ENCODE results near the gene VARS1. TPM values are rescaled to one million over a fixed set of nuclear protein-coding genes. Genes with fewer than 3 reads are reported as not detected.
"Not testable (repeated sequence)": the region's sequence is repeated elsewhere in the genome, so short reads cannot be mapped to it uniquely, and the experiment has no call there.

Gene VARS1
- total and polyA plus RNA-seq, 2 of the 8 experiments (the other 6 are each of a cell fraction or from before 2014, with no cell fraction given): 53.5 to 162 TPM

DNA sequence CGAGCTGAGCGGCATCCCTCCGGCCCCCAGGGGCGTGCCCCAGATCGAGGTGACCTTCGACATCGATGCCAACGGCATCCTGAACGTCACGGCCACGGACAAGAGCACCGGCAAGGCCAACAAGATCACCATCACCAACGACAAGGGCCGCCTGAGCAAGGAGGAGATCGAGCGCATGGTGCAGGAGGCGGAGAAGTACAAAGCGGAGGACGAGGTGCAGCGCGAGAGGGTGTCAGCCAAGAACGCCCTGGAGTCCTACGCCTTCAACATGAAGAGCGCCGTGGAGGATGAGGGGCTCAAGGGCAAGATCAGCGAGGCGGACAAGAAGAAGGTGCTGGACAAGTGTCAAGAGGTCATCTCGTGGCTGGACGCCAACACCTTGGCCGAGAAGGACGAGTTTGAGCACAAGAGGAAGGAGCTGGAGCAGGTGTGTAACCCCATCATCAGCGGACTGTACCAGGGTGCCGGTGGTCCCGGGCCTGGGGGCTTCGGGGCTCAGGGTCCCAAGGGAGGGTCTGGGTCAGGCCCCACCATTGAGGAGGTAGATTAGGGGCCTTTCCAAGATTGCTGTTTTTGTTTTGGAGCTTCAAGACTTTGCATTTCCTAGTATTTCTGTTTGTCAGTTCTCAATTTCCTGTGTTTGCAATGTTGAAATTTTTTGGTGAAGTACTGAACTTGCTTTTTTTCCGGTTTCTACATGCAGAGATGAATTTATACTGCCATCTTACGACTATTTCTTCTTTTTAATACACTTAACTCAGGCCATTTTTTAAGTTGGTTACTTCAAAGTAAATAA, 21.8 kb upstream of the VARS1 start:
- H3K79me2 ChIP-seq (ENCODE audit: control insufficient read depth in 1 of 2, insufficient read depth in 2 of 2, low read length in 2 of 2); H2BK20ac ChIP-seq (ENCODE audit: low read length); H3K27ac ChIP-seq (ENCODE audit: low read depth, low read length); H4K20me1 ChIP-seq (replicated peaks in 1 of 2; ENCODE audit: control insufficient read depth in 1 of 2, insufficient read depth in 2 of 2, low read length in 2 of 2); H3K9me3 ChIP-seq (ENCODE audit: insufficient read depth in 2 of 2, low read depth in 1 of 2, low read length in 1 of 2); H3K9ac ChIP-seq (replicated peaks in 1 of 4; ENCODE audit: extremely low read depth in 1 of 4, low read depth in 3 of 4, low read length in 3 of 4); DNase-seq (ENCODE audit: low read depth in 1 of 2, low spot score in 2 of 2); H2BK15ac ChIP-seq (ENCODE audit: low read length); H4K8ac ChIP-seq (ENCODE audit: extremely low read depth, insufficient read depth, low read length); H3K56ac ChIP-seq (replicated peaks; ENCODE audit: insufficient read length, low read depth, low read length); H2BK12ac ChIP-seq (ENCODE audit: low read depth, low read length); H3K79me1 ChIP-seq (ENCODE audit: low read depth, low read length); H2AK5ac ChIP-seq (ENCODE audit: low read depth, low read length); H4K5ac ChIP-seq (ENCODE audit: insufficient read length, low read depth, low read length); FAIRE-seq; CTCF ChIA-PET (ENCODE audit: partially characterized antibody); H3K36me3 ChIP-seq (ENCODE audit: control insufficient read depth in 2 of 4, insufficient read depth in 4 of 4, low read length in 3 of 4); H3K4ac ChIP-seq (replicated peaks; ENCODE audit: insufficient read length, low read depth, low read length); H3K18ac ChIP-seq (ENCODE audit: extremely low read depth, low read length); H3K27me3 ChIP-seq (replicated peaks in 1 of 4; ENCODE audit: control insufficient read depth in 3 of 4, extremely low read depth in 1 of 4, insufficient read depth in 3 of 4, low read length in 3 of 4); H4K91ac ChIP-seq (replicated peaks; ENCODE audit: insufficient read length, low read length); H2BK120ac ChIP-seq (replicated peaks; ENCODE audit: low read depth, low read length); H2BK5ac ChIP-seq (ENCODE audit: low read depth, low read length); H3K14ac ChIP-seq (ENCODE audit: insufficient read length); H2AFZ ChIP-seq (ENCODE audit: low read length); H3K23ac ChIP-seq (ENCODE audit: insufficient read length); H3K4me1 ChIP-seq (replicated peaks in 1 of 4; ENCODE audit: control insufficient read depth in 3 of 4, insufficient read depth in 4 of 4, low read length in 3 of 4): not testable (repeated sequence)
- Histone ChIP-seq H3K23me2 (ENCODE audit: low read depth, low read length) (peaks cover 11% of the 10 kb centered on the region), H3K4me2 (ENCODE audit: insufficient read depth in 1 of 2, low read depth in 2 of 2, low read length in 2 of 2) (peak overlapping the region; percentile 51 to 55), H3K4me3 (ENCODE audit: extremely low read depth in 1 of 4, insufficient read depth in 2 of 4, low read depth in 3 of 4, low read length in 4 of 4) (peak overlapping the region in 2 of 4 experiments; percentile 18 to 46; a peak in 4 of 8 replicates)
- 80% methylated on average over 12 of the region's 37 CpGs; no CpG with 5 or more reads in 1 of the 2 experiments for WGBS, 2 experiments (ENCODE audit: extremely low coverage in 1 of 2, insufficient coverage in 1 of 2, insufficient read length in 1 of 2, insufficient replicate concordance in 2 of 2, low coverage in 1 of 2, low lambda C conversion rate in 2 of 2, missing lambda C conversion rate in 1 of 2)
- POLR2A ChIA-PET (ENCODE audit: partially characterized antibody): interaction anchor here (0.6 to 10.9 kb wide), 6 partner anchors 9 to 103 kb away, joined by 3 to 136 read pairs (median 4); no protein-coding TSS in a partner anchor
